ENCODE results near the gene YPEL1. TPM values are rescaled to one million over a fixed set of nuclear protein-coding genes. Genes with fewer than 3 reads are reported as not detected.
"Not testable (repeated sequence)": the region's sequence is repeated elsewhere in the genome, so short reads cannot be mapped to it uniquely, and the experiment has no call there.

YPEL1 gene
- polyA plus RNA-seq, 3 donors: 1.0 to 2.3 (median 2.0) TPM

DNA sequence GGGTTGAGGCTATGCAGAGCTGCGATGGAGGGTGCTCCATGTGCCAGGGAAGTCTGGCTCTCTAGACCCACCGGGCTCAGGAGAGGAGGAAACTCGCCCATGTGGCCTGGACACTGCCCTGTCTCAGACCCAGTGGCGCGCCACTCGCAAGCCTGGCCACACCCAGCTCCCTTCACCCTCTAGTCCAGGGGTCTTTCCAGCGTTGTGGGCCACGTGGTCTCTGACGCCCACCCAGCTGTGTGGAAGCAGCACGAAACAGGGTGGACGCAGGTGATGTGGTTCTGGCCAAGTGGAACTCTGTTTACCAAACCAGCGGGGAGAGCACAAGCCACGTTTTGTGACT, 41.6 kb downstream of the YPEL1 start:
- no peak for DNase-seq
- Mint-ChIP-seq H3K9me3 (no peaks in the 10 kb centered on the region), H3K4me3 (no peak overlapping the region), H3K27ac (peak overlapping the region in 1 of 7 donors; percentile 65), H3K27me3 (ENCODE audit: low read depth in 3 of 3) (peaks cover 0 to 1% (median 0%) of the 10 kb centered on the region in 3 donors), H3K36me3 (peaks cover 80 to 94% of the 10 kb centered on the region in 2 donors), H3K4me1 (no peaks in the 10 kb centered on the region)
- WGBS (ENCODE audit: insufficient coverage): 93% methylated on average over 10 of the region's 13 CpGs
- H3K4me3 ChIP-seq (replicated peaks in 1 of 3; ENCODE audit: low read depth in 2 of 3, low read length in 3 of 3): no peak overlapping the region
- H4K20me1 ChIP-seq (ENCODE audit: insufficient read depth, low read length): no peaks in the 10 kb centered on the region
- TF ChIP-seq, protein P1, sequence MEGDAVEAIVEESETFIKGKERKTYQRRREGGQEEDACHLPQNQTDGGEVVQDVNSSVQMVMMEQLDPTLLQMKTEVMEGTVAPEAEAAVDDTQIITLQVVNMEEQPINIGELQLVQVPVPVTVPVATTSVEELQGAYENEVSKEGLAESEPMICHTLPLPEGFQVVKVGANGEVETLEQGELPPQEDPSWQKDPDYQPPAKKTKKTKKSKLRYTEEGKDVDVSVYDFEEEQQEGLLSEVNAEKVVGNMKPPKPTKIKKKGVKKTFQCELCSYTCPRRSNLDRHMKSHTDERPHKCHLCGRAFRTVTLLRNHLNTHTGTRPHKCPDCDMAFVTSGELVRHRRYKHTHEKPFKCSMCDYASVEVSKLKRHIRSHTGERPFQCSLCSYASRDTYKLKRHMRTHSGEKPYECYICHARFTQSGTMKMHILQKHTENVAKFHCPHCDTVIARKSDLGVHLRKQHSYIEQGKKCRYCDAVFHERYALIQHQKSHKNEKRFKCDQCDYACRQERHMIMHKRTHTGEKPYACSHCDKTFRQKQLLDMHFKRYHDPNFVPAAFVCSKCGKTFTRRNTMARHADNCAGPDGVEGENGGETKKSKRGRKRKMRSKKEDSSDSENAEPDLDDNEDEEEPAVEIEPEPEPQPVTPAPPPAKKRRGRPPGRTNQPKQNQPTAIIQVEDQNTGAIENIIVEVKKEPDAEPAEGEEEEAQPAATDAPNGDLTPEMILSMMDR (IDR thresholded peaks at IDR 0.05): no peak
- H3K9me3 ChIP-seq (replicated peaks in 1 of 2; ENCODE audit: control insufficient read depth in 1 of 2, insufficient read depth in 1 of 2, low read length in 2 of 2): no peaks in the 10 kb centered on the region
- H3K36me3 ChIP-seq (replicated peaks in 1 of 2; ENCODE audit: control insufficient read depth in 1 of 2, insufficient read depth in 2 of 2, low read length in 2 of 2): peaks cover 83 to 100% of the 10 kb centered on the region in 2 donors
- H3K79me2 ChIP-seq (ENCODE audit: insufficient read depth, low read length): no peaks in the 10 kb centered on the region
- no peak overlapping the region for H3K4me2 ChIP-seq (replicated peaks; ENCODE audit: extremely low read depth, low read length, poor library complexity, severe bottlenecking)
- no peak overlapping the region for H3K9ac ChIP-seq (ENCODE audit: insufficient read depth, low read length, poor library complexity, severe bottlenecking)
- no peaks in the 10 kb centered on the region for H3K4me1 ChIP-seq (ENCODE audit: control insufficient read depth in 1 of 2, insufficient read depth in 2 of 2, low read length in 2 of 2)
- no peak overlapping the region for H3K27ac ChIP-seq (ENCODE audit: low read depth in 1 of 2, low read length in 2 of 2)
- intact Hi-C loops (cut with micrococcal nuclease): loop anchor here in 1 of 2 donors (10.0 kb wide), 1 partner anchor 91 kb away; no protein-coding TSS in a partner anchor
- no peak overlapping the region for H2AFZ ChIP-seq (ENCODE audit: insufficient read depth, low read depth, low read length, poor library complexity, severe bottlenecking)
- H3K27me3 ChIP-seq (ENCODE audit: control insufficient read depth in 2 of 2, insufficient read depth in 2 of 2, low read length in 2 of 2): no peaks in the 10 kb centered on the region

DNA sequence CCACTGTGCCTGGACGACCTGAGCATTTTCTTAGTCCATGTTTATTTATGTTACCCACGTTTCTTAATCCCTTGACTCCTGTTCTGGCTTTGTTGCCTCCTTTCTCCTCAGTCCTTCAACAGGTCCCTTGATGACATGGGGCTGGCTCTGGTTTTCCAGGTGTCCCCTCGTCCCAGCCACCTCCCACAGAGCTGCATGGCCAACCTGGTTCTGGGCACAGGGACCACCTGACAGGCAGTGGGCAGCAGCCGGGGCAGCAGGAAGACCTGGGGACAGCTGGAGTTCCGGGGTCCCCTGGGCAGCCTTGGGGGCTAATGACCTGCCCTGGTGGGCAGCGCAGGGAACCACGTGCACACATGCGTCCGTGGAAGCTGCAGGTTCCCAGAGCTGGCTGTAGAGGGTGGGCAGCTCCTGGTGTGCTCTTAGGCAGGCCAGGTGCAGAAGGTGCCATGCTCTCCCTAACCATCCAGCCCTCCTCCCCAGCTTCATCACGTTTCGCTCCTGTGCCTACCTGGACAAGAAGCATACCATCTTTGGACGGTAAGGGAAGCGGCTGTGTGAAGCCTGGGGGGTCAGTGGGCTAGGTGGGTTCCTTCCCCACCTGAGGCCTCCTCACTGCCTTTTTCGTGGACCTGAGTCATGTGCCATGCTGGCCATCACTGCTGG, 42.1 kb downstream of the YPEL1 start:
- H3K27ac ChIP-seq (ENCODE audit: low read depth in 1 of 2, low read length in 2 of 2): no peak overlapping the region
- H3K9me3 ChIP-seq (replicated peaks in 1 of 2; ENCODE audit: control insufficient read depth in 1 of 2, insufficient read depth in 1 of 2, low read length in 2 of 2): no peaks in the 10 kb centered on the region
- H3K36me3 ChIP-seq (replicated peaks in 1 of 2; ENCODE audit: control insufficient read depth in 1 of 2, insufficient read depth in 2 of 2, low read length in 2 of 2): peaks cover 84 to 100% of the 10 kb centered on the region in 2 donors
- no peak overlapping the region for H2AFZ ChIP-seq (ENCODE audit: insufficient read depth, low read depth, low read length, poor library complexity, severe bottlenecking)
- intact Hi-C loops (cut with micrococcal nuclease): loop anchor here in 1 of 2 donors (10.0 kb wide), 1 partner anchor 91 kb away; no protein-coding TSS in a partner anchor
- H3K4me2 ChIP-seq (replicated peaks; ENCODE audit: extremely low read depth, low read length, poor library complexity, severe bottlenecking): no peak overlapping the region
- DNase-seq: no peak
- TF ChIP-seq, protein P1 (IDR thresholded peaks at IDR 0.05): no peak
- no peak overlapping the region for H3K4me3 ChIP-seq (replicated peaks in 1 of 3; ENCODE audit: low read depth in 2 of 3, low read length in 3 of 3)
- Mint-ChIP-seq H3K27ac (peak overlapping the region in 3 of 7 donors; percentile 33 to 66 (median 65)), H3K36me3 (peaks cover 82 to 98% of the 10 kb centered on the region in 2 donors), H3K27me3 (ENCODE audit: low read depth in 3 of 3) (peaks cover 0 to 1% (median 0%) of the 10 kb centered on the region in 3 donors), H3K4me1 (no peaks in the 10 kb centered on the region), H3K9me3 (no peaks in the 10 kb centered on the region), H3K4me3 (no peak overlapping the region)
- H3K79me2 ChIP-seq (ENCODE audit: insufficient read depth, low read length): no peaks in the 10 kb centered on the region
- no peaks in the 10 kb centered on the region for H3K4me1 ChIP-seq (ENCODE audit: control insufficient read depth in 1 of 2, insufficient read depth in 2 of 2, low read length in 2 of 2)
- H3K27me3 ChIP-seq (ENCODE audit: control insufficient read depth in 2 of 2, insufficient read depth in 2 of 2, low read length in 2 of 2): no peaks in the 10 kb centered on the region
- WGBS (ENCODE audit: insufficient coverage): 93% methylated on average over 7 of the region's 14 CpGs
- no peak overlapping the region for H3K9ac ChIP-seq (ENCODE audit: insufficient read depth, low read length, poor library complexity, severe bottlenecking)
- no peaks in the 10 kb centered on the region for H4K20me1 ChIP-seq (ENCODE audit: insufficient read depth, low read length)

DNA sequence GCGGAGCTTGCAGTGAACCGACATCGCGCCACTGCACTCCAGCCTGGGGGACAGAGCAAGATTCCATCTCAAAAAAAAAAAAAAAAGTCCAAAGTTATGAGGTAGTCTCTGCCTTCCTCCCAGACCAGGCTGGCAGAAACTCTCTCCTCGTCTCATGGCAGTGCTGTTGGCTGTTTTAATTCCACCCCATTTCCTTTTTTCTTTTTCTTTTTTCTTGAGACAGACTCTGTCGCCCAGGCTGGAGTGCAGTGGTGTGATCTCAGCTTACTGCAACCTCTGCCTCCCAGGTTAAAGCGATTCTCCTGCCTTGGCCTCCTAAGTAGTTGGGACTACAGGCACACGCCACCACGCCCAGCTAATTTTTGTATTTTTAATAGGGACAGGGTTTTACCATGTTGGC, 42.7 kb downstream of the YPEL1 start:
- H3K27ac Mint-ChIP-seq: peak overlapping the region in 3 of 7 donors; percentile 26 to 53 (median 30)
- not testable (repeated sequence) for H3K4me3 Mint-ChIP-seq

More for the DNA sequence above, 42.7 kb downstream of the YPEL1 start:
- not testable (repeated sequence) for H3K9me3 ChIP-seq (replicated peaks in 1 of 2; ENCODE audit: control insufficient read depth in 1 of 2, insufficient read depth in 1 of 2, low read length in 2 of 2); H3K27ac ChIP-seq (ENCODE audit: low read depth in 1 of 2, low read length in 2 of 2); H3K9ac ChIP-seq (ENCODE audit: insufficient read depth, low read length, poor library complexity, severe bottlenecking); H3K4me3 ChIP-seq (replicated peaks in 1 of 3; ENCODE audit: low read depth in 2 of 3, low read length in 3 of 3); H2AFZ ChIP-seq (ENCODE audit: insufficient read depth, low read depth, low read length, poor library complexity, severe bottlenecking); H4K20me1 ChIP-seq (ENCODE audit: insufficient read depth, low read length); H3K27me3 ChIP-seq (ENCODE audit: control insufficient read depth in 2 of 2, insufficient read depth in 2 of 2, low read length in 2 of 2); H3K79me2 ChIP-seq (ENCODE audit: insufficient read depth, low read length); H3K4me1 Mint-ChIP-seq; H3K27me3 Mint-ChIP-seq (ENCODE audit: low read depth in 3 of 3); H3K4me1 ChIP-seq (ENCODE audit: control insufficient read depth in 1 of 2, insufficient read depth in 2 of 2, low read length in 2 of 2); H3K9me3 Mint-ChIP-seq; DNase-seq; H3K4me2 ChIP-seq (replicated peaks; ENCODE audit: extremely low read depth, low read length, poor library complexity, severe bottlenecking)
- H3K36me3 ChIP-seq (replicated peaks in 1 of 2; ENCODE audit: control insufficient read depth in 1 of 2, insufficient read depth in 2 of 2, low read length in 2 of 2): peaks cover 87 to 100% of the 10 kb centered on the region in 2 donors
- WGBS (ENCODE audit: insufficient coverage): 97% methylated on average over 6 of the region's 9 CpGs
- peaks cover 80 to 98% of the 10 kb centered on the region in 2 donors for H3K36me3 Mint-ChIP-seq
- intact Hi-C loops (cut with micrococcal nuclease): loop anchor here in 1 of 2 donors (10.0 kb wide), 1 partner anchor 92 kb away; no protein-coding TSS in a partner anchor

All from CD14-positive monocyte (primary cell).